CD4-positive, alpha-beta T cell (primary cell): ENCODE measurements around the gene ZNF74. TPM values are rescaled to one million over a fixed set of nuclear protein-coding genes. Genes with fewer than 3 reads are reported as not detected.
"Not testable (repeated sequence)": the region's sequence is repeated elsewhere in the genome, so short reads cannot be mapped to it uniquely, and the experiment has no call there.

Experiments
- ATAC-seq: fragments of 200-7000 bp; cut with Tn5 transposase; one replicate; pipeline ENCODE4 v1.10.0; 2022; ENCODE audit warnings: mild to moderate bottlenecking; ENCODE audit not compliant: poor library complexity
- CTCF ChIA-PET: fragments of 350-600 bp; sonication (Branson Sonifier 250); formaldehyde crosslinking; loops from one replicate; lab custom pipeline; 2021; ENCODE audit warnings: antibody characterized with exemption, inconsistent platforms; lab: Charles Lee
- POLR2A ChIA-PET: fragments of 350-600 bp; sonication (Branson Sonifier 250); formaldehyde crosslinking; loops from one replicate; lab custom pipeline; 2021; ENCODE audit warnings: antibody characterized with exemption, inconsistent platforms; lab: Charles Lee
- DNase-seq, 14 experiments: peaks; one replicate each; pipeline ENCODE4 v3.0.0-alpha.2; 2013 to 2020; ENCODE audit warnings: mixed read lengths in 2 of 14
- H3K27ac ChIP-seq, 2 donors: one replicate each; pipeline versions ENCODE4 v1.5.1 to v1.7.0; 2013; ENCODE audit warnings: low read length in 2 of 2, low read depth in 1 of 2, mild to moderate bottlenecking in 1 of 2
- H3K27me3 ChIP-seq, 2 experiments: 1 replicate in 1 of 2; 2 replicates in 1 of 2; pipeline versions ENCODE4 v1.6.1 to v1.7.0; 2013; ENCODE audit warnings: low read length in 2 of 2, control low read depth in 1 of 2, mild to moderate bottlenecking in 1 of 2, moderate library complexity in 1 of 2; ENCODE audit not compliant: insufficient read depth in 2 of 2, control insufficient read depth in 1 of 2
- H3K36me3 ChIP-seq: one replicate; pipeline ENCODE4 v1.6.1; 2013; ENCODE audit warnings: low read length, control low read depth; ENCODE audit not compliant: insufficient read depth
- H3K4me1 ChIP-seq: one replicate; pipeline ENCODE4 v1.6.1; 2013; ENCODE audit warnings: low read length, control low read depth; ENCODE audit not compliant: insufficient read depth
- H3K4me3 ChIP-seq: one replicate; pipeline ENCODE4 v1.5.1; 2013; ENCODE audit warnings: mild to moderate bottlenecking, low read length, moderate library complexity
- H3K9me3 ChIP-seq, 2 experiments: 1 replicate in 1 of 2; 2 replicates in 1 of 2; pipeline versions ENCODE4 v1.6.1 to v1.7.0; 2013; ENCODE audit warnings: low read length in 2 of 2, mild to moderate bottlenecking in 2 of 2, control low read depth in 1 of 2, moderate library complexity in 1 of 2; ENCODE audit not compliant: control insufficient read depth in 1 of 2, insufficient read depth in 1 of 2
- H3K27ac Mint-ChIP-seq: one replicate; pipeline ENCODE4 v1.8.0; 2020; ENCODE audit warnings: mixed read lengths
- H3K27me3 Mint-ChIP-seq: one replicate; pipeline ENCODE4 v1.8.0; 2021; ENCODE audit warnings: mixed read lengths
- H3K36me3 Mint-ChIP-seq: one replicate; pipeline ENCODE4 v1.8.0; 2021; ENCODE audit warnings: low read depth, mixed read lengths
- H3K4me1 Mint-ChIP-seq: one replicate; pipeline ENCODE4 v1.8.0; 2021; ENCODE audit warnings: low read depth, mixed read lengths
- H3K4me3 Mint-ChIP-seq: one replicate; pipeline ENCODE4 v1.8.0; 2020; ENCODE audit warnings: mild to moderate bottlenecking, mixed read lengths
- H3K9me3 Mint-ChIP-seq: one replicate; pipeline ENCODE4 v1.8.0; 2020; ENCODE audit warnings: mixed read lengths
- CTCF ChIP-seq: fragments of 200-600 bp; IDR thresholded peaks from one replicate; pipeline ENCODE4 v1.8.0; 2022; ENCODE audit warnings: antibody characterized with exemption, mild to moderate bottlenecking
- intact Hi-C, 2 experiments: fragments of 100-400 bp; cut with DNase I in 1 of 2; cut with micrococcal nuclease in 1 of 2; formaldehyde crosslinking; loops; one replicate each; pipeline versions ENCODE4 v1.15.1 to v1.9.0; 2023 to 2025; cut with DNase I, micrococcal nuclease
- total RNA-seq, 174 experiments: library from RNA in 2 of 174; stranded (reverse) in 2 of 174; gene quantifications; one replicate each; pipeline ENCODE4 v1.2.3 and lab custom pipeline; 2021 to 2026

The ZNF74 gene
- total RNA-seq, 2 experiments from 2014 or later, result 1.7 to 2.3 TPM

DNA sequence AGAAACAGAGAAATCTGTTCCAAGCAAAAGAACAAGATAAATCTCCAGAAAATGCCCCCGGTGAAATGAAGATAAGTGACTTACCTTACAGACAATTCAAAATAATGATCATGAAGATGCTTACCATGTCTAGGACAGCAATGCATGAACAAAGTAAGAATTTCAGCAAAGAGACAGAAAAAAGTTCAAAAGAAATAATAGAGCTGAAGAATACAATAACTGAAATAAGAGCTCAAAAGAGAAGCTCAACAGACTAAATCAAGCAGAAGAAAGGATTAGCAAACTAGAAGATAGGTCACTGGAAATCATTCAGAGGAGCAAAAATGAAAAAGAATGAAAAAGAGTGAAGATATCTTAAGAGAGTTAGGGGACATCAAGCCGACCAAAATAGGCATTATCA is 19.8 kb upstream of the ZNF74 start:
- CTCF ChIA-PET, H3K4me3 ChIP-seq, H3K36me3 Mint-ChIP-seq, intact Hi-C loops, POLR2A ChIA-PET, H3K4me1 ChIP-seq, H3K4me1 Mint-ChIP-seq, H3K4me3 Mint-ChIP-seq, DNase-seq, H3K9me3 Mint-ChIP-seq, H3K9me3 ChIP-seq, H3K27me3 Mint-ChIP-seq, H3K27ac ChIP-seq, H3K36me3 ChIP-seq, ATAC-seq, H3K27me3 ChIP-seq, H3K27ac Mint-ChIP-seq: not testable (repeated sequence)

- H3K27me3 ChIP-seq, H3K27ac ChIP-seq, CTCF ChIA-PET, DNase-seq, H3K9me3 ChIP-seq, H3K27me3 Mint-ChIP-seq, H3K36me3 Mint-ChIP-seq, H3K36me3 ChIP-seq, ATAC-seq, H3K4me1 Mint-ChIP-seq, H3K4me3 ChIP-seq, H3K27ac Mint-ChIP-seq, POLR2A ChIA-PET, intact Hi-C loops, H3K4me1 ChIP-seq, H3K9me3 Mint-ChIP-seq, H3K4me3 Mint-ChIP-seq: not testable (repeated sequence)
Observed at GRCh38 chr22:20376281-20376680, 17.7 kb upstream of the ZNF74 start.

DNA sequence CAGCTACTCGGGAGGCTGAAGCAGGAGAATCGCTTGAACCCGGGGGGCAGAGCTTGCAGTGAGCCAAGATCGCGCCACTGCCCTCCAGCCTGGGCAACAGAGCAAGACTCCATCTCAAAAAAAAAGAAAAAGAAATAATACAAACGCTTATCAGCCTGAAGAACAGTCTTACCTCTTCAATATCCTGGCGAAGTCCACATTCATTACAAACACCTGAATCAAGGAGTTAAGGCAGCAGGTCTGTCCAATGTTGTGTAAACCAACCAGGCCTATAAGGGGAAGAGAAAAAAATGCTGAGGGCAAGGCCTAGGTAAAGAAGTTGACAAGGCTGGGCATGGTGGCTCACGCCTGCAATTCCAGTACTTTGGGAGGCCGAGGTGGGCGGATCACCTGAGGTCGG is 17.0 kb upstream of the ZNF74 start:
- H3K36me3 Mint-ChIP-seq, CTCF ChIA-PET, ATAC-seq: not testable (repeated sequence)

GRCh38 chr22:20378110-20378509 is 15.8 kb upstream of the ZNF74 start:
- no peaks in the 10 kb centered on the region for H3K36me3 Mint-ChIP-seq
- no peak for ATAC-seq
- no peaks in the 10 kb centered on the region for H3K9me3 ChIP-seq
- no peak overlapping the region for H3K27ac ChIP-seq
- no peak for TF ChIP-seq CTCF
- no peaks in the 10 kb centered on the region for H3K36me3 ChIP-seq
- no peaks in the 10 kb centered on the region for H3K9me3 Mint-ChIP-seq
- H3K4me3 ChIP-seq, result no peak overlapping the region
- no peaks in the 10 kb centered on the region for H3K27me3 Mint-ChIP-seq
- ChIA-PET CTCF (no interaction called here), POLR2A (interaction anchor here (0.5 kb wide), 1 partner anchor 1439 kb away, joined by 3 read pairs; no protein-coding TSS in a partner anchor)
- H3K4me3 Mint-ChIP-seq, result no peak overlapping the region
- no peaks in the 10 kb centered on the region for H3K27me3 ChIP-seq
- no peak for DNase-seq
- intact Hi-C loops, result no loop called here
- no peak overlapping the region for H3K27ac Mint-ChIP-seq
- no peaks in the 10 kb centered on the region for H3K4me1 ChIP-seq
- H3K4me1 Mint-ChIP-seq, result no peaks in the 10 kb centered on the region

More for the DNA sequence above, 17.0 kb upstream of the ZNF74 start:
- H3K4me1 ChIP-seq, H3K36me3 ChIP-seq, H3K27me3 ChIP-seq, H3K4me3 ChIP-seq, H3K27me3 Mint-ChIP-seq, H3K9me3 ChIP-seq, POLR2A ChIA-PET, intact Hi-C loops, H3K4me1 Mint-ChIP-seq, H3K27ac Mint-ChIP-seq, DNase-seq, H3K9me3 Mint-ChIP-seq, H3K27ac ChIP-seq, H3K4me3 Mint-ChIP-seq: not testable (repeated sequence)

GRCh38 chr22:20378684-20379083 is 15.3 kb upstream of the ZNF74 start:
- H3K27ac Mint-ChIP-seq, H3K4me1 Mint-ChIP-seq, ATAC-seq, H3K36me3 ChIP-seq, H3K4me3 Mint-ChIP-seq, intact Hi-C loops, H3K36me3 Mint-ChIP-seq, H3K9me3 ChIP-seq, DNase-seq, H3K27me3 ChIP-seq, H3K4me3 ChIP-seq, H3K27me3 Mint-ChIP-seq, CTCF ChIA-PET, H3K4me1 ChIP-seq, H3K27ac ChIP-seq, H3K9me3 Mint-ChIP-seq: not testable (repeated sequence)
- POLR2A ChIA-PET, result interaction anchor here (0.5 to 0.7 kb wide), 2 partner anchors 129 to 1438 kb away, joined by 3 read pairs; no protein-coding TSS in a partner anchor
